ENCODE results near the gene B3GAT3.

The B3GAT3 gene

DNA sequence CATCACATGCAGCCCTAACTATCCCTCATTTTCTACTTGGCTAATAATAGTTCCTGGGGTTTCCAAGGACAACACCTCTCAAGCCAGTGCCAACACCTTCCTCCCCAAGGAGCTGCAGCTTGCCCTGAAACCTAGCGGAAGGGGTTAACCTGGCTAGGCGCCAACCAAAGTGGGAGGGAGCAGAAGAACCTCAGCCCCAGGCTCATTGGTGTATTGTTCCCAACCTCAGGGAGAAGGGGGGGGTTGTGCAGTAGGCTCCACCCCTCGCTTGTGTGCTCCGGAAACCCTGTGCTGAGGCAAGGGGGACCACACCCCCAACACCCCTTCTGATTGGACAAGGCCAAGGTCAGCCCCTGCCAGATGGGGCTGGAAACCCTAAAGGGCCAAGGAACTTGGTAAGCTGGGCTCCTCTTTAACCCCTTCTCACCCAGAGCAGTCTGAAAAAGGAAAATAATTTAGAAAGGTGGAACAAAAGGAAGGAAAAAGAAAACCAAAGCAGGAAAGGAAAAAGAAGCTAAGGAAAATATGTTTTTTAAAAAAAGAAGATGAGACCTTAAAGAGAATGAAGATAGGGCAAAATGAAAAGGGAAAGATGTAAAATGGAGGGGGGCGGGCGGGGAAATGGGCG, 22.6 kb downstream of the B3GAT3 start:
- TF ChIP-seq RAD21 (IDR thresholded peaks at IDR 0.05; ENCODE audit: low read depth), result no peak
- TF ChIP-seq FOXM1 (IDR thresholded peaks at IDR 0.05; ENCODE audit: borderline replicate concordance, low read depth), result no peak
- TF ChIP-seq CREB1 (IDR thresholded peaks at IDR 0.05; ENCODE audit: low read depth), result 0 out of 2 replicates have a peak, but pooled peaks have one; percentile 35
- TF ChIP-seq TEAD4 (IDR thresholded peaks at IDR 0.05), result no peak
- TF ChIP-seq TCF12 (IDR thresholded peaks at IDR 0.05; ENCODE audit: low read depth), result no peak; the same call in 1 of the 2 replicates
- TF ChIP-seq EGR1 (IDR thresholded peaks at IDR 0.05), result no peak
- TF ChIP-seq, protein P1, sequence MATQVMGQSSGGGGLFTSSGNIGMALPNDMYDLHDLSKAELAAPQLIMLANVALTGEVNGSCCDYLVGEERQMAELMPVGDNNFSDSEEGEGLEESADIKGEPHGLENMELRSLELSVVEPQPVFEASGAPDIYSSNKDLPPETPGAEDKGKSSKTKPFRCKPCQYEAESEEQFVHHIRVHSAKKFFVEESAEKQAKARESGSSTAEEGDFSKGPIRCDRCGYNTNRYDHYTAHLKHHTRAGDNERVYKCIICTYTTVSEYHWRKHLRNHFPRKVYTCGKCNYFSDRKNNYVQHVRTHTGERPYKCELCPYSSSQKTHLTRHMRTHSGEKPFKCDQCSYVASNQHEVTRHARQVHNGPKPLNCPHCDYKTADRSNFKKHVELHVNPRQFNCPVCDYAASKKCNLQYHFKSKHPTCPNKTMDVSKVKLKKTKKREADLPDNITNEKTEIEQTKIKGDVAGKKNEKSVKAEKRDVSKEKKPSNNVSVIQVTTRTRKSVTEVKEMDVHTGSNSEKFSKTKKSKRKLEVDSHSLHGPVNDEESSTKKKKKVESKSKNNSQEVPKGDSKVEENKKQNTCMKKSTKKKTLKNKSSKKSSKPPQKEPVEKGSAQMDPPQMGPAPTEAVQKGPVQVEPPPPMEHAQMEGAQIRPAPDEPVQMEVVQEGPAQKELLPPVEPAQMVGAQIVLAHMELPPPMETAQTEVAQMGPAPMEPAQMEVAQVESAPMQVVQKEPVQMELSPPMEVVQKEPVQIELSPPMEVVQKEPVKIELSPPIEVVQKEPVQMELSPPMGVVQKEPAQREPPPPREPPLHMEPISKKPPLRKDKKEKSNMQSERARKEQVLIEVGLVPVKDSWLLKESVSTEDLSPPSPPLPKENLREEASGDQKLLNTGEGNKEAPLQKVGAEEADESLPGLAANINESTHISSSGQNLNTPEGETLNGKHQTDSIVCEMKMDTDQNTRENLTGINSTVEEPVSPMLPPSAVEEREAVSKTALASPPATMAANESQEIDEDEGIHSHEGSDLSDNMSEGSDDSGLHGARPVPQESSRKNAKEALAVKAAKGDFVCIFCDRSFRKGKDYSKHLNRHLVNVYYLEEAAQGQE (IDR thresholded peaks at IDR 0.05; ENCODE audit: low read depth), result no peak
- TF ChIP-seq YY1 (IDR thresholded peaks at IDR 0.05; ENCODE audit: low read depth), result no peak
- TF ChIP-seq, protein P2, sequence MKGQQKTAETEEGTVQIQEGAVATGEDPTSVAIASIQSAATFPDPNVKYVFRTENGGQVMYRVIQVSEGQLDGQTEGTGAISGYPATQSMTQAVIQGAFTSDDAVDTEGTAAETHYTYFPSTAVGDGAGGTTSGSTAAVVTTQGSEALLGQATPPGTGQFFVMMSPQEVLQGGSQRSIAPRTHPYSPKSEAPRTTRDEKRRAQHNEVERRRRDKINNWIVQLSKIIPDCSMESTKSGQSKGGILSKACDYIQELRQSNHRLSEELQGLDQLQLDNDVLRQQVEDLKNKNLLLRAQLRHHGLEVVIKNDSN (IDR thresholded peaks at IDR 0.05), result 0 out of 2 replicates have a peak, but pooled peaks have one; percentile 12
- TF ChIP-seq, protein P3, sequence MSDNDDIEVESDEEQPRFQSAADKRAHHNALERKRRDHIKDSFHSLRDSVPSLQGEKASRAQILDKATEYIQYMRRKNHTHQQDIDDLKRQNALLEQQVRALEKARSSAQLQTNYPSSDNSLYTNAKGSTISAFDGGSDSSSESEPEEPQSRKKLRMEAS (IDR thresholded peaks at IDR 0.05), result peak; percentile 70
- peak; percentile 35; the same call in 1 of the 2 replicates for TF ChIP-seq EP300 (IDR thresholded peaks at IDR 0.05; ENCODE audit: borderline replicate concordance)
- TF ChIP-seq ZBTB7A (IDR thresholded peaks at IDR 0.05; ENCODE audit: low read depth), result no peak
- peak; percentile 20; the same call in 1 of the 2 replicates for TF ChIP-seq TAF1 (IDR thresholded peaks at IDR 0.05; ENCODE audit: low read depth)
- peak; percentile 97 for TF ChIP-seq NFIC (IDR thresholded peaks at IDR 0.05)
- TF ChIP-seq CEBPB (IDR thresholded peaks at IDR 0.05), result no peak

DNA sequence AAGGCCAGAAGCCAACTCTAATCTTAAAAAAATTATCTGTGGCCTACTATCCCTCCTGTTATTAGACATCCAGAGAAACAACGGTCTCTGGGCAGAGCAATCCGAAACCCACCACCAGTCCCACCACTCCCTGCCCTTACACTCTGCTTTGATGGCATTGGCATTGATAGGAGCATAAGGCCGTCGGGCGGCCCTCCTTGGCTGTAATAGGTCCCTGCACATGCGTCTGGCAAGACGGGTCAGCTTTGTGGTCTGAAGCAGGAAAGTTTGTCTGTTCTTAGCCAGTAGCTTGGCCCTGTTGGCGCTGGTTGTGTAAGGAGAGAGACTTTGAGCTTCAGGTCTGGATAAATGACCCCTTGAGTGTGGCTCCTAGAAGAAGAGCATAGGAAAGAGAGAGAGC, 26.7 kb downstream of the B3GAT3 start:
- TF ChIP-seq CREB1 (IDR thresholded peaks at IDR 0.05; ENCODE audit: low read depth) (no peak), TAF1 (IDR thresholded peaks at IDR 0.05; ENCODE audit: low read depth) (no peak), NFIC (IDR thresholded peaks at IDR 0.05) (no peak), CEBPB (IDR thresholded peaks at IDR 0.05) (no peak), EP300 (IDR thresholded peaks at IDR 0.05; ENCODE audit: borderline replicate concordance) (no peak), TEAD4 (IDR thresholded peaks at IDR 0.05) (no peak), RAD21 (IDR thresholded peaks at IDR 0.05; ENCODE audit: low read depth) (no peak), FOXM1 (IDR thresholded peaks at IDR 0.05; ENCODE audit: borderline replicate concordance, low read depth) (no peak), ZBTB7A (IDR thresholded peaks at IDR 0.05; ENCODE audit: low read depth) (no peak), TCF12 (IDR thresholded peaks at IDR 0.05; ENCODE audit: low read depth) (no peak), EGR1 (IDR thresholded peaks at IDR 0.05) (no peak)
- TF ChIP-seq, protein P2 (IDR thresholded peaks at IDR 0.05), result no peak
- TF ChIP-seq, protein P1 (IDR thresholded peaks at IDR 0.05; ENCODE audit: low read depth), result no peak
- TF ChIP-seq, protein P3 (IDR thresholded peaks at IDR 0.05), result no peak

DNA sequence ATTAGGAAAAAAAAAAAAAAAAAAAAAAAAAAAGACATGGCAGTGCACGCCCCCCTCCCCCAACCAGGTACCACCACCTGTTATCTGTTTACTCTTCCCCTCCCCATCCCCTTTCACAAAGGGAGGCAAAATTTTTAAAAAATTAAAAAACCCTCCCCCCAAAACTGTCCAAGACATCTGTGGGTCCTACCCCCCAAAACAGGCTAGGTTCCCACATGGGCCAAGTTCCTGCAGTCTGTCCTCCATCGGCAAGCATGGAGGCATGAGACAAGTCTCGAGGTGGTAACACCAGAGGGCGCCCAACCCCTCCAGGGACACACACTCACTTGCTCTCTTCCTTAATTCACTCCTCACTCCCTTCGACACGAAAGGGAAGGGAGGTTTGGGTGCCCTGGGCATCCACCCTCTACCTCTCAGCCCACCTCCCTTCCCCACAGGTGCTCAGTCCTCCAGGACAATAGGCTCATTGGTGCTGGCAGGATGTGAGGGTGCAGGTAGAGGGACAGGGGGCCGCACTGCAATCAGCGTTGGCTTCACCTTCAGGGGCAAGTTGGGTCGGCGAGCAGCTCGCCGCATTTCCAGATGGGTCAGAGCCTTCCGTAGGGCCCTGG, 28.2 kb downstream of the B3GAT3 start:
- TF ChIP-seq, protein P3 (IDR thresholded peaks at IDR 0.05), result peak; percentile 38; the same call in 1 of the 2 replicates
- peak; percentile 50 for TF ChIP-seq RAD21 (IDR thresholded peaks at IDR 0.05; ENCODE audit: low read depth)
- TF ChIP-seq EGR1 (IDR thresholded peaks at IDR 0.05), result no peak
- no peak for TF ChIP-seq CEBPB (IDR thresholded peaks at IDR 0.05)

DNA sequence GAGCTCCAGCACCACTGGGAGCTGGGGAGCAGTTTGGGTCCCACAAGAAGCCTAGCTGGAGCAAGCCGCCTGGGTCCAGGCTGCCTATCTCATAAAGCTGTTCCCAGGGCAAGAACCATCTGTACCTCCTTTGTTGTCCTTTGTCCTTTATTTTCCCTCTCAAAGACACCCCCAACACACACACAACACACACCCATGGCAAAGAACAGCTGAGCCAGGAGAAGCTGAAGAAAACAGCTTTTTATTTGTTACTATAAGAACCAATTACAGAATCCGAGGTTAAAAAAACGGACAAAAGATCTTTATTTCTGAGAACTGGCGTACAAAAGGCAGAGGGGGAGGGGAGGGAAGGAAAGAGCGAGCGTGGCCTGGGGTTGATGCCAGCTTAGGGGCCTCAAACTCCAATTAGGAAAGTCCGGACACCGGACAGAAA, 28.8 kb downstream of the B3GAT3 start:
- no peak for TF ChIP-seq EGR1 (IDR thresholded peaks at IDR 0.05)
- TF ChIP-seq, protein P2 (IDR thresholded peaks at IDR 0.05), result no peak
- TF ChIP-seq ZBTB7A (IDR thresholded peaks at IDR 0.05; ENCODE audit: low read depth), result no peak
- TF ChIP-seq FOXM1 (IDR thresholded peaks at IDR 0.05; ENCODE audit: borderline replicate concordance, low read depth), result no peak
- TF ChIP-seq, protein P3 (IDR thresholded peaks at IDR 0.05), result no peak
- no peak for TF ChIP-seq TEAD4 (IDR thresholded peaks at IDR 0.05)
- no peak for TF ChIP-seq CREB1 (IDR thresholded peaks at IDR 0.05; ENCODE audit: low read depth)
- TF ChIP-seq RAD21 (IDR thresholded peaks at IDR 0.05; ENCODE audit: low read depth), result no peak
- TF ChIP-seq TAF1 (IDR thresholded peaks at IDR 0.05; ENCODE audit: low read depth), result no peak
- TF ChIP-seq, protein P1 (IDR thresholded peaks at IDR 0.05; ENCODE audit: low read depth), result no peak
- TF ChIP-seq EP300 (IDR thresholded peaks at IDR 0.05; ENCODE audit: borderline replicate concordance), result no peak
- no peak for TF ChIP-seq NFIC (IDR thresholded peaks at IDR 0.05)
